Right hindlimb (tissue), 1 donor: ENCODE measurements around the gene DPH1.

Experiments
- DNase-seq: peaks from one replicate; pipeline ENCODE4 v3.0.0-alpha.2; 2018

Gene DPH1

DNA sequence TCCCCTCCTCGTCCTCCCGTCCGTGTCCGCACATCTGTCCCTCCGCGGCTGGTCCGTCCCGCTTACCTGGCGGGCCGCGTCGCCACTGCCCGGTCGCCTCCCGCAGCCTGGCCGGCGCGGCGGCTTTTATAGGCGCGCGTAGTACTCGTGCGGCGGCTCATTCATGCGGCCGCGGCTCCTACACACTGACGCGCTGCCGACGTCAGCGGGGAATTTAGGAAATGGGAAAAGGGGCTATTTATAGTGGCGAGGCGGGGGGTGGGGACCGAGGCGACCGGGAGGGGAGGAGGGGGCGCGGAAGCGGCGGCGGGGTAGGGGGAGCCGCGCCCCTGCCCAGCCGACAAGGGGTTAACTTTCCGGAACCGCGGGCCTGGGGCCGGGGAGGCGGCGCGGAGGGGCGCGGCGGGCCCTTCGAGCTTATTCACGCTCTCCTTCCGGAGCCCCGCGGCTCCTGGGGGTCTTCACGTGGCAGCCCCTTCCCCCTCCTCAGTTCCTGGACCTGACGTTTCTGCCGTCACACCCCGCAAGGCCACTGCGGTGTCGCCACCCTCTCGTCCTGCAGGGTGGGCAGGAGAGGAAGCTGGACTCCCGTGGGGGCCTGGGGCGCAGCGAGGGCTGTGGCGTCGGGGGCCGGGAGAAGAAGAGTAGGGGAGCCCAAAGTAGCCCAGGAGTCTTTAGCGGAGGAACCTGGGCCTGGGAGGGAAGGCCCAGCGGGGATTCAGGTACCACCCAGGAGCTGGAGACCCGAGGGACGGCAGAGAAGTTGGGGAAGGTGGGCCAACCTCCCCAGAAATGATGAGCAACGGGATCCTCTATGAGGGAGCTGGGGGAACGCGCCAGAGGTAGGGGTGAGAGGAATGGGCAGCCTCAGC, 21.3 kb downstream of the DPH1 start:
- DNase-seq, result peak; percentile 53

DNA sequence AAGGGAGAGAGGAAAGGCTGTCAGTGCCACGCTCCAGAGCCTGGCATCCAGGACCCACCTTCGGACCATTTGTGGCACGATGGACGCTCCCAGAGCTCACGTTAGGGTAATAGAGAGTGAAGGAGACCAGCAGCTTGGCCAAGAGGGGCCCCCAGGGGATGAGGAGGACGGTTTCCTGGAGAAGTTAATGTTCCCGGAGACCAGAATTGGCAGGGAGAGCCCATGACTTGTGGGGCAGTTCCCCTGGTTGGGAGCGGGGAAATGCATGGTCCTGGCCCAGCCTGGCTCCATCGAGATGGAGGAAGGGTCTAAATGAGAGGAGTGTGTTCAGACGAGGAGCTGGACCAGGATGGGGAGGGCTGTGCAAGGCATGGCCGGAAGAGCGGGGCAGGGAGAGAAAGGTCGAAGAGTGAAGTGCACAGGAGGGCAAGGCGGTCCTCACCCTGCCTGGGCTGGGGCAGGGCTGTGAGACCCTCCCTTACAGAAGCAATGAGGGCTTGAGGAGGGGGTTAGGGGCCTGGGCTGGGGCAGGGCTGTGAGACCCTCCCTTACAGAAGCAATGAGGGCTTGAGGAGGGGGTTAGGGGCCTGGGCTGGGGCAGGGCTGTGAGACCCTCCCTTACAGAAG, 22.1 kb downstream of the DPH1 start:
- DNase-seq, result peak; percentile 41

DNA sequence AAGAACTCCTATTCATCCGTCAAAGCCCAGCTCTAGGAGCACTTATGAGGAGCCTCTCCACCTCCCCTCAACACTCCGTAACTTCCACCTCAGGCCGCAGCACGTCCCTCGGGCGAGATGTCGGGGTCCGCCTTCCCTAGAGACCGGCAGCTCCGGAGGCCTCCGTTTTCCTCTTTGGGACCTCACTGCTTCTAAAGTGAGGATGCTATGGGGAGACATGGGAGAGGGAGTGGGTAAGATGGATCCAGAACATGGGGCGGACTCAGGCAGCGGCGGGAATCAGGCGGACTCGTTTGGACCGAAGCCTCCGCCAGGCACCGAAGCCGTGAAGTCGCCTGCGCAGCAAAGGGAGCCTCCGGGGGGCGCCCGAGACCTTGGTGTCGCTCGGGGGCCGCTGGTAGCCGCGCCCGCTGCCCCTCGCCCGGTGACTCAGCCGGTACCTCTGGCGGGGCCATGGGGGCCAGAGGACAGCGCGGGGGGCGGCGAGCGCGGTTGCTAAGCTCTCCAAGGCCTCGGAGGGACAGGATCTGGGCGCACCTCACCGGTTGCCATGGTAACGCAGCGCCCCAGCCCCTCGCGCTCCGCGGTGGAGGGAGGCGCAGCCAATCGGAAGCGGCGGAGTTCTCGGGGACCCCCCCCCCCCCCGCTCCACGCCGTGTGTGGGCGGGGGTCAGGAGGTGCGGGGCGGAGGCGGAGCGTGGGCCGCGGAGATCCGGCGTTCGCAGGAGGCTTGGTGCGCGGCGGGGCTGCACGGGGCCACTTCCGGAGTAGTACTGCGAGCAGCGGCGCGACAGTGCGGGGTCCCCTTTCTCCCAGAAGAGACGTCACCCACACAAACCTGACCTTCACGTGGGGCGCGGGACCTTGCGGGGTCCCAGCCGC, 23.7 kb downstream of the DPH1 start:
- DNase-seq, result peak; percentile 86

DNA sequence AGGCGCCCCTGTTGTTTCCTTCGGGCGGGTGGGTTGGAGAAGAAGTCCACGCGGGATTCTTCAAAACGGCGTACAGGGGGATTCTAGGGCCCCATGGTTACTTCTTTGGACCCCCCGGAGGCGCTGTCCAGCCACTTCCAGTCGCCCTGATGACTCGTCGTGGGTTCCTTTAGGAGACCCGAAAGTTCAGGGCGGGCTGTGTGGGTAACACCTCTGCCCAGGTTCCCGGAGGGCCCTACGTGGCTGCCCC, 24.2 kb downstream of the DPH1 start:
- no peak for DNase-seq

DNA sequence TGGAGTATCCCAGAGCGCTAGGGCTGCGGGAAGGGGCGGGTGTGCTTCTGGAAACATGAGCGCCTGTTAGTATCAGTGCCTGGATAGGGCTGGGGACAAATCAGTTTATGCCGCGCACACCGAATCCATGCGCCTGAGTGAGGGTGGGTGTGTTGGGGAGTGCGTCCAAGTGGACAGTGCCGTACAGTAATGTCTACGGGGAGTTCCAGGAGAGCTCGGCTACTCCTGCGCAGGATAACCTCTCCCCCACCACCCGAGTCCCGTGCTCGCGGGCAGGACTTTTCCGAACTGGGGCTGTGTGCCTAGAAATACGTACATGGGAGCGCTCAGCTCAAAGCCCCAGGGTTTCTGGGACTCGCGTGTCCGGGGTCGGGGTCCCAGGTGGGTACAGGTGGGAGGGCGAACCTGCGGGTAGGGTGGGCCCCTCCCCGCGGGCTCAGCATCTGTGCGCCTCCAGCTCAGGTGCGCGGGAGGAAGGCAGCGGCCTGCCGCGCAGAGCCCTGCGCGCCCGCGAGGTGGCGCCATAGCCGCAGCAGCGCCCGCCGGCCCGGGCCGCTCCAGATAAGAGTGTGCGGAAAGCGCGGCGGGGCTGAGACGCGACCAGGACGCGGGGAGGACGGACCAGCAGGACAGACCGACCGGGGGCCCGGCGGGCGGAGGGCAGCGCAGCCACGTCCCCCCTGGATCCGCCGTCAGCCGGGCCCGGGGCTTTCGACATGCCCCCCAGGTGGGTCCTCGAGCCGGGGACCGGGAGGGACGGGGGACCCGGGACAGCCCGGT, 24.7 kb downstream of the DPH1 start, which contains the start of gene HIC1:
Gene HIC1 (plus strand): TSS at position 592 of the 780 bp plus-strand sequence. CDS start 1,588 bp downstream, outside the sequence.
- DNase-seq, result peak; percentile 89

DNA sequence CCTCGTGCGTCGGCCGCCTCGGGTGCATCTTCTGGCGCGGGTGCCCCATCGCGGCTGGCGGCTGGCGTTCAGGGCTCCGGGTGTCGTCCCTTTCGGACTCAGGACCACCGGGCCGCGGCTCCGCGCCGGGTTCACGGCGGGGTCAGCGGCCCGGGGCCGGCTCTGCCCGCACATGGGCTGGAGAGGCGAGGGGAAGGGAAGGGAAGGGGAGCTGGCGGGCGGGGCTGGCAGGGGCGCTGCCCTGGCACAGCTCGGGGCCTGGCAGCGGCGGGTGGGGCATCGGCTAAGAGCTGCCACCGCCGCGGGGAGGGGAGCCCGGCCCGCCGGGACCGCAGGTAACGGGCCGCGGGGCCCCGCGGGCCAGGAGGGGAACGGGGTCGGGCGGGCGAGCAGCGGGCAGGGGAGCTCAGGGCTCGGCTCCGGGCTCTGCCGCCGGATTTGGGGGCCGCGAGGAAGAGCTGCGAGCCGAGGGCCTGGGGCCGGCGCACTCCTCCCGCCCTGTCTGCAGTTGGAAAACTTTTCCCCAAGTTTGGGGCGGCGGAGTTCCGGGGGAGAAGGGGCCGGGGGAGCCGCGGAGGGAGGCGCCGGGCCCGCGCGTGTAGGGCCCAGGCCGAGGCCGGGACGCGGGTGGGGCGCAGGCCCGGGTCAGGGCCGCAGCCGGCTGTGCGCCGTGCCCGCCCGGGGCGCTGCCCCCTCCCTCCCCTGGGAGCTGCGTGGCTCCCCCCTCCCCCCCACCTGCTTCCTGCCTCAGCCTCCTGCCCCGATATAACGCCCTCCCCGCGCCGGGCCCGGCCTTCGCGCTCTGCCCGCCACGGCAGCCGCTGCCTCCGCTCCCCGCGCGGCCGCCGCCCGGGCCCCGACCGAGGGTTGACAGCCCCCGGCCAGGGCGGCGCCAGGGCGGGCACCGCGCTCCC, 25.6 kb downstream of the DPH1 start:
- DNase-seq, result peak; percentile 71

DNA sequence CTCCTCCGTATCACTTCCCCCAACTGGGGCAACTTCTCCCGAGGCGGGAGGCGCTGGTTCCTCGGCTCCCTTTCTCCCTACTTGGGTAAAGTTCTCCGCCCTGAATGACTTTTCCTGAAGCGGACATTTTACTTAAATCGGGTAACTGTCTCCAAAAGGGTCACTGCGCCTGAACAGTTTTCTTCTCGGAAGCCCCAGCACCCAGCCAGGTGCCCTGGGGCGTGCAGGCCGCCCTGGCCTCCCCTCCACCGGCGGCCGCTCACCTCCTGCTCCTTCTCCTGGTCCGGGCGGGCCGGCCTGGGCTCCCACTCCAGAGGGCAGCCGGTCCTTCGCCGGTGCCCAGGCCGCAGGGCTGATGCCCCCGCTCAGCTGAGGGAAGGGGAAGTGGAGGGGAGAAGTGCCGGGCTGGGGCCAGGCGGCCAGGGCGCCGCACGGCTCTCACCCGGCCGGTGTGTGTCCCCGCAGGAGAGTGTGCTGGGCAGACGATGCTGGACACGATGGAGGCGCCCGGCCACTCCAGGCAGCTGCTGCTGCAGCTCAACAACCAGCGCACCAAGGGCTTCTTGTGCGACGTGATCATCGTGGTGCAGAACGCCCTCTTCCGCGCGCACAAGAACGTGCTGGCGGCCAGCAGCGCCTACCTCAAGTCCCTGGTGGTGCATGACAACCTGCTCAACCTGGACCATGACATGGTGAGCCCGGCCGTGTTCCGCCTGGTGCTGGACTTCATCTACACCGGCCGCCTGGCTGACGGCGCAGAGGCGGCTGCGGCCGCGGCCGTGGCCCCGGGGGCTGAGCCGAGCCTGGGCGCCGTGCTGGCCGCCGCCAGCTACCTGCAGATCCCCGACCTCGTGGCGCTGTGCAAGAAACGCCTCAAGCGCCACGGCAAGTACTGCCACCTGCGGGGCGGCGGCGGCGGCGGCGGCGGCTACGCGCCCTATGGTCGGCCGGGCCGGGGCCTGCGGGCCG, 26.5 kb downstream of the DPH1 start:
- DNase-seq, result peak; percentile 48

DNA sequence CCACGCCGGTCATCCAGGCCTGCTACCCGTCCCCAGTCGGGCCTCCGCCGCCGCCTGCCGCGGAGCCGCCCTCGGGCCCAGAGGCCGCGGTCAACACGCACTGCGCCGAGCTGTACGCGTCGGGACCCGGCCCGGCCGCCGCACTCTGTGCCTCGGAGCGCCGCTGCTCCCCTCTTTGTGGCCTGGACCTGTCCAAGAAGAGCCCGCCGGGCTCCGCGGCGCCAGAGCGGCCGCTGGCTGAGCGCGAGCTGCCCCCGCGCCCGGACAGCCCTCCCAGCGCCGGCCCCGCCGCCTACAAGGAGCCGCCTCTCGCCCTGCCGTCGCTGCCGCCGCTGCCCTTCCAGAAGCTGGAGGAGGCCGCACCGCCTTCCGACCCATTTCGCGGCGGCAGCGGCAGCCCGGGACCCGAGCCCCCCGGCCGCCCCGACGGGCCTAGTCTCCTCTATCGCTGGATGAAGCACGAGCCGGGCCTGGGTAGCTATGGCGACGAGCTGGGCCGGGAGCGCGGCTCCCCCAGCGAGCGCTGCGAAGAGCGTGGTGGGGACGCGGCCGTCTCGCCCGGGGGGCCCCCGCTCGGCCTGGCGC, 27.3 kb downstream of the DPH1 start:
- DNase-seq, result peak; percentile 55

DNA sequence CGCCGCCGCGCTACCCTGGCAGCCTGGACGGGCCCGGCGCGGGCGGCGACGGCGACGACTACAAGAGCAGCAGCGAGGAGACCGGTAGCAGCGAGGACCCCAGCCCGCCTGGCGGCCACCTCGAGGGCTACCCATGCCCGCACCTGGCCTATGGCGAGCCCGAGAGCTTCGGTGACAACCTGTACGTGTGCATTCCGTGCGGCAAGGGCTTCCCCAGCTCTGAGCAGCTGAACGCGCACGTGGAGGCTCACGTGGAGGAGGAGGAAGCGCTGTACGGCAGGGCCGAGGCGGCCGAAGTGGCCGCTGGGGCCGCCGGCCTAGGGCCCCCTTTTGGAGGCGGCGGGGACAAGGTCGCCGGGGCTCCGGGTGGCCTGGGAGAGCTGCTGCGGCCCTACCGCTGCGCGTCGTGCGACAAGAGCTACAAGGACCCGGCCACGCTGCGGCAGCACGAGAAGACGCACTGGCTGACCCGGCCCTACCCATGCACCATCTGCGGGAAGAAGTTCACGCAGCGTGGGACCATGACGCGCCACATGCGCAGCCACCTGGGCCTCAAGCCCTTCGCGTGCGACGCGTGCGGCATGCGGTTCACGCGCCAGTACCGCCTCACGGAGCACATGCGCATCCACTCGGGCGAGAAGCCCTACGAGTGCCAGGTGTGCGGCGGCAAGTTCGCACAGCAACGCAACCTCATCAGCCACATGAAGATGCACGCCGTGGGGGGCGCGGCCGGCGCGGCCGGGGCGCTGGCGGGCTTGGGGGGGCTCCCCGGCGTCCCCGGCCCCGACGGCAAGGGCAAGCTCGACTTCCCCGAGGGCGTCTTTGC, 28.0 kb downstream of the DPH1 start:
- DNase-seq, result peak; percentile 45

DNA sequence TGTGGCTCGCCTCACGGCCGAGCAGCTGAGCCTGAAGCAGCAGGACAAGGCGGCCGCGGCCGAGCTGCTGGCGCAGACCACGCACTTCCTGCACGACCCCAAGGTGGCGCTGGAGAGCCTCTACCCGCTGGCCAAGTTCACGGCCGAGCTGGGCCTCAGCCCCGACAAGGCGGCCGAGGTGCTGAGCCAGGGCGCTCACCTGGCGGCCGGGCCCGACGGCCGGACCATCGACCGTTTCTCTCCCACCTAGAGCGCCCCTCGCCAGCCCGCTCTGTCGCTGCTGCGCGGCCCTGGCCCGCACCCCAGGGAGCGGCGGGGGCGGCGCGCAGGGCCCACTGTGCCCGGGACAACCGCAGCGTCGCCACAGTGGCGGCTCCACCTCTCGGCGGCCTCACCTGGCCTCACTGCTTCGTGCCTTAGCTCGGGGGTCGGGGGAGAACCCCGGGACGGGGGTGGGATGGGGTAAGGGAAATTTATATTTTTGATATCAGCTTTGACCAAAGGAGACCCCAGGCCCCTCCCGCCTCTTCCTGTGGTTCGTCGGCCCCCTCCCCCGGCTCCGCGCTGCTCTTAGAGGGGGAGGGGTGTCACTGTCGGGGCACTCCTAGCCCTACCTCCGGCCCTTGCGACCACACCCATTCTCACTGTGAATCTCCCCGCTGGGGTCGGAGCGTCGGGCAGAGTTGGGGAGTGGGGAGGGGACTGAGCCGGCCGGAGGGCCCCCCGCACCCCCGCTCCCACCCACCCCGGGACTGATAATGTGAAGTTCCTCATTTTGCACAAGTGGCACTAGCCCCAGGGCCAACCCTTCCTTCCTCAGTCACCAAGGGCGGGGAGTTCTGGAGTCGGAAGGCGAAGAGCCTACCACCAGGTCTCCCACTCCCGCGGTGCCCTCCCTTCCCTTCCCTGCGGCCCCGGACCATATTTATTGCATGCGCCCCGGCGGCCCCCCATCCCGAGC, 28.9 kb downstream of the DPH1 start:
- peak; percentile 72 for DNase-seq

DNA sequence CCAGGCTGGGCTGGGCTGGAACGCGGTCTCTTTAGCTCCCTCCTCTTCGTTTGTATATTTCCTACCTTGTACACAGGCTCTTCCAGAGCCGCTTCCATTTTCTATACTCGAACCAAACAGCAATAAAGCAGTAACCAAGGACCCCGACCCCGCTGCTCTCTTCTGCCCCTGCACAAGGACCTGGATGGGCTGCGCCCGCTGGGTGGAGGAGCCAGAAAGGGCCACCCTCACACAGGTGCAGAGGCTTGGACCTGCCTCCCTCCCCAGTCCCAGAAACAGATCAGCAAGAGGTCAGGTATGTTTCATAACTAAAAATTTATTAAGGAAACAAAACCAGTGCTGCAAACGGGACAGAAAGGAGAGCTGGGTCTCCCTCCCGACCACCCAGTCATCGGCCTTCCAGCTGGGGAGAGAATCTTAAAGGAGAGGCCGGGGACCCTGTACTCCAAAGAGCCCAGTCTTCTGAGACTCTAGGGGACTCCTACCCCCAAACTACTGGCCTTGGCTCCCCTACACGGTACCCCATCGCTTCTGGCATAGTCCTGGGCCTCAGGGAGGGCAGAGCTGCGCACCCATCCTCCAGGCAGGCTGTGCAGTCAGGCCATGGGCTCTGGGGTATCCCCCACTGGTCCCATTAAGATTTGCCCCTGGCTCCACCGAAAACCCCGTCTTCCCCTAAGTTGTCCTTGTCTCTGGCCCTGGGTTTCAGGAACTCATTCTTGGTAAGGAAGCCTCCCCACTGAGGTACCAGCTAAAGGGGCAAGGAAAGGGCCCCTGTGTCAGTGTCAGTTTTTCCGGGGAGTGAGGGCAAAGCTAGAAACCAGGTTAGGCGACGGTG, 29.8 kb downstream of the DPH1 start:
- DNase-seq, result no peak

DNA sequence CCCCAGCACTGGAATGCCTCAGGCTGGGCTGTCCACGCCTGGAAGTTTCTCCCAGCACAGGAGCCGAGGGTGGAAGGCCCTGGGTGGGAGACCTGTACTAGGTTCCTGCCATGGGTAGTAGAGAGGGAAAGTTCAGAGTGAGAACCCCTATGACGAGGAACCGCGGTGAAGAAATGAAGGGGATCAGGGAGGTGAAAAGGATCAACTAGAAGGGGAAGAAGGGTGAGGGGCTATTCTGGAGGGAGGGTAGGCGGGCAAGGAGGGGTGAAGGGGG, 30.4 kb downstream of the DPH1 start:
- no peak for DNase-seq

DNA sequence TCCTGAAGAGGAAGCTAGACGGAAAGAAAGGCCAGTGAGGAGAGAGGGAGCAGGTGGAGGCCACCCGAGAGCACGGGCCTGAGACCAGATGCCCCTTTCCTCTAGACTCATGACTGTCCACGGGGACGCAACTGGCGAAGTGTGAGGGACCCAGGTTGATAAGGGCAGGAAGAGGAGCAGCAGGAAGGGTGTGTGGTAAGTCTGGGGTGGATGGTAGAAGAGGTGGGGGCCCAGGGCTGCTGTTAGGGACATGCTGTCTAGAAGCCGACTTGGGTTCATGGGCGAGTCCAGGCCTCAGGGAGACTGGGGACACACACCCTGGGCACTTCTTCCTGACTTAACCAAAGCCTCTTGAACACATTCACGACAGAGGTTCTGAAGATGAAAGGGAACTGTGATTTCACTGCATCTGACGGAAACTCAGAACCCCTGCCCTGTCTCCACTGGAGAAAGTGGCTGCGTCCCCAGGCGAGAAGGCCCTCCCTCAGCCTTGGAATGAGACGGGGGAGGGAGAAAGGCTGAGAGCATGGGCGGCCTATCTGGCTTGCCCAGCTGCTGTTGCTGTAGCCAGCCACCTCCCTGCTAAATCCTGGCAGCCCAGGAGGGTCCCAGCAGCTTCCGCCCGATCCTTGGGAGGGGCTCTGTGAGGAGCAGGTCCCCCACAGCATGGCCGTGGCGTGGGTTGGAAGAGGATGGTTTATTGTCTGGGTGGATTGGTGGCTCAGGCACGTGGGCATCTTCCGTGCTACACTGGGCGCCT, 30.9 kb downstream of the DPH1 start:
- DNase-seq, result no peak

DNA sequence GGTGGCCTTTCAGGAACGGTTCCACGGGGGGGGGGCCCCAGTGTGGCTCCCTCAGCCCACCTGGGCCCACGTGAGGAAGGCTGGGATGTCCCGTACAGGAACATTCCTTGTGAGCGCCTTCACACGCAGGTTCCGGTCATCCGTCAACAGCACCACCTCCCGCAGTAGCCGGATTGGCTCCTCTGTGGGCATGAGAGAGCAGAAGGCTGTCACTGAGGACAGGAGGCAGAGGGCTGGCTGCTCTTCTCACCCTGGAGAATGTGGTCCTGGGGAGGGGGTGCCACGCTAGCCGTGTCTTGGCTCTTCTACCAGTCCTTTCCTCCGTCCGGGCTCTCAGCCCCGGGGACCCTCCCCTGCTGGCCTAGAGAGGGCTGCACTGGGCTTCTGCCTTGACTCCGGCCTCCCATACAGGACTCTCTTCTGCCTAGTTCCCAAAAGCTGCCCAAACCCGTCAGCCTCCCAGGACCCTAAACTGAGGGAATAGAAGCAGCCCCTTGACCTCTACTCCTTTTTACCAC, 31.5 kb downstream of the DPH1 start:
- DNase-seq, result no peak

DNA sequence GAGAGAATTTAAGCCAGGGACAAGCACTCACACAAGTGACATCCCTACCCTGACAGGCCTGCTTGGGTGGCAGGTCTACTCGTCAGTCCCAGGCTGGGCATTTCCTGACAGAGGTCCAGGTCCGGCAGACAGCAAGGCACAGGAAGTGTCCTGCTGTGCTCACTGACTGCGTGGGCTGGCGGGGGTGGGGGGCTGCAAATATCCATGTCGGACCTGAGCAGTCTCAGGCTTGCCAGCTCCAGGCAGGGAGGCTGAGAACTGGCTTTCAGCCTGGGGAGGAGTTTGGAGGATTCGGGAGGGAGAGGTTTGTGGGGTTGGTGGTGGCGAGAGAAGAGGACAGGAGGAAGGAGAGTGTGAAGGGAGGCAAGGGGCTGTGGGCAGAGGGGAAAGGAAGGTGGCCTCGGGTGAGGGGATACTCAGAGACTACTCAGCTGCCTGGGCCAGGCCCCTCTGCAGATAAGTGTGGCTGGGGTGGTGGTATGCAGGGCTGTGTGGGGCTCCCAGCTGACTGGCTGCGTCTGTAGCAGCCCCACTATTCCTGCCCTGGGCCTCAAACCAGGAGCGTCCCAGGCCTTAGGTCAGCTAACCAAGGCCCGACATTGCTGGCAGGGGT, 32.7 kb downstream of the DPH1 start:
- peak; percentile 76 for DNase-seq
